ENCODE results near the gene GALM.
"Not testable (repeated sequence)": the region's sequence is repeated elsewhere in the genome, so short reads cannot be mapped to it uniquely, and the experiment has no call there.

Gene GALM

DNA sequence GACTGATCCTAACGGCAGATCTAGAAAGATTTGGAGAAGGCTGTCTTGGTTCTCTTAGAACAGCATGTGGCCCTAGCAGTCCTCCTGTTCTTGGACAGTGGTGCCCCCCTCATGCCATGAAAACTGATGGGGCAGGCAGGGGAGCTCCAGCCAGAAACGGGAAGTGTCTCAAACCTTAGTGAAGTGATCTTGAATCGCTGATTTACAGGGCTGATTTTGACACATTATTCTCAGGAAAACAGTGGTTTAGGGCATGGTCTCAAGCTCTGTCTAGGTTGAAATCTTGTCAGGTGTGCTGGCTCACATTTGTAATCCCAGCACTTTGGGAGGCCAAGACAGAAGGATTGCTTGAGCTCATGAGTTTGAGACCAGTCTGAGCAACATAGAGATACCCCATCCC, 47.4 kb downstream of the GALM start:
- no peak for DNase-seq

DNA sequence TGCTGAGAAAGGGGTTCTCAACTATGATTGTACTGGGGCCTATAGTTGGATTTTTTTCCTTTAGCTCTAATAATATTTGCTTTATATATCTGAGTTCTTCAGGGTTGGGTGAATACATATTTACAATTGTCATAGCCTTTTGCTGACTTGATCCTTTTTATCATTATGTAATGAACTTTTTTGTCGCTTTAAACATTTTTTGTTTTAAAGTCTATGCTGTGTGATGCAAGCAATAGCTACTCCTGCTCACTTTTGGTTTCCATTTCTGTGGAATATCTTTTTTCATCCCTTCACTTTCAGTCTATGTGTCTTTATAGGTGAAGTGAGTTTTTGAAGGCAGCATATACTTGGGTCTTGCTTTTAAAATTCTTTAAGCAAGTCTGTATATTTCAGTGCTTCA, 49.0 kb downstream of the GALM start:
- not testable (repeated sequence) for DNase-seq

DNA sequence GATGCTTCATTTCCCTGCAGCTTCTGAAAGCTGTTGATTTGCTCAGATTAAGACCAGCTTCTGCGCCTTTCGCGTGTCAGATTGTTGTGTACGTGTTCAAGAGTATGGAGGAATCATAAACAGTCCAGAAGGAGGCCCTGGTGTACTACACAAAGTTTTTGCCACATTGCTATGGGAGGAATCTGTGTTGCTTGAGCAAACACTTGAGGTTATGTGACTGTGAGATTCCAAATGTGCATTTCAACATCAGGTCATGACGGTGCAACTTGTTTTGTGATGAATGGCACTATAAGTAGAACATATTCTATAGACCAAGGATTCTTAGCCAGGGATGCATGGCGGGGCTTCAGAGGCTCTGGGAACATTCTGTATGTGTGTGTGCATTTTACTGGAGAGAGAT, 50.3 kb downstream of the GALM start:
- no peak for DNase-seq

DNA sequence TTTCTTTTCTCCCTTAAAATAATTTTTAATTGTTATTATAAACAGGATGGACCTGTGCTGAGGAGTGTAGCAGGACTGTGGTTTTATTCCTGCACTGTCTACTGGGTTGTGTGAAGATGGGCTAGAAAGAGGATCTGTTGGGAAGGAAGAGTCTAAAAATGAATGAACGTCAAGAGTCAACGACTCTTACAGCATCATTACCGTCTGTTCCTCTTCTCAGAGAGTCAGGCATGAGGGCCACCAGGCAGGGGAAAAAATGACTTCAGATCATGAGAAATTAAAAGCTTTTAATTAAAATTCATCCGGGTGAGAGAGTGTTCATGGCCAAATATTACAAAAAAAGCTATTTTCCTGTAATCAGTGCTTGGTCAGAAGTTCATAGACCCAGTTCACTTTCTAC, 52.7 kb downstream of the GALM start:
- no peak for DNase-seq

DNA sequence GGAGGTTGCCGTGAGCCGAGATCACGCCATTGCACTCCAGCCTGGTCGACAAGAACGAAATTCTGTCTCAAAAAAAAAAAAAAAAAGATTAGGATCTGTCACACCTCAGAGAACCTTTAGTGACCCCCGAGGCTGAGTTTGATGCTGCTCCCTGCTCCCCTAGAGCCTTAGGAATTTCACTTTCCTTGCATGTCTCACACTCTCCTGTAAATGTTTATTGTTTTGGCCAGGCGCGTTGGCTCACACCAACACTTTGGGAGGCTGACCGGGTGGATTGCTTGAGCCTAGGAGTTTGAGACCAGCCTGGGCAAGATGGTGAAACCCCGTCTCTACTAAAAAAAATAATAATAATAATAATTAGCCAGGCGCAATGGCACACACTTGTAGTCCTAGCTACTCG, 53.8 kb downstream of the GALM start:
- DNase-seq, result no peak

DNA sequence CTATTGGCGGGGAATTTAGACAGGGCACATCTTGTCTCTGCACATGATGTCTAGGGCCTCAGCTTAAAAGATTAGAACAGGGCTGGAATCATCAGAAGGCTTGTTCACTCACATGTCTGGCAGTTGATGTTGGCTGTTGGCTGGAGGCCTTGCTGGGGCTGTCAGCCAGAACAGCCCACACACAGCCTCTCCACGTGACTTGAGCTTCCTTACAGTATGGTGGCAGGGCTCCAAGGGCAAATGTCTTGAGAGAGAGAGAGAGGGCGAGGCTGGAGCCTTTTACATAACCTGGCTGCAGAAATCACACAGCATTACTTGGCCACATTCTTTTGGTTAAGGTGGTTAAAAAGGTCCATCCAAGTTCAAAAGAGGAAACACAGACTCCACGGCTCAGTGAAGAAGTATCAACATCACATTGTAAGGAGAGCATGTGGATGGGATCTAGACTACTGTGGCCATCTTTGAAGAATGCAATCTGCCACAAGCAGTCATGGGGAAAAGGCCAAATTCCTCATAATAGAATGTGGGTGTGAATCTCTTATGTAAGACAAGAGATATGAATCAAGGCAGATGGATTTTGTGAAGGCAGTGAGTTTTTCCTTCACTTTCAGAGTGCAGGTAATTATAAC, 54.8 kb downstream of the GALM start:
- DNase-seq, result peak; percentile 2

DNA sequence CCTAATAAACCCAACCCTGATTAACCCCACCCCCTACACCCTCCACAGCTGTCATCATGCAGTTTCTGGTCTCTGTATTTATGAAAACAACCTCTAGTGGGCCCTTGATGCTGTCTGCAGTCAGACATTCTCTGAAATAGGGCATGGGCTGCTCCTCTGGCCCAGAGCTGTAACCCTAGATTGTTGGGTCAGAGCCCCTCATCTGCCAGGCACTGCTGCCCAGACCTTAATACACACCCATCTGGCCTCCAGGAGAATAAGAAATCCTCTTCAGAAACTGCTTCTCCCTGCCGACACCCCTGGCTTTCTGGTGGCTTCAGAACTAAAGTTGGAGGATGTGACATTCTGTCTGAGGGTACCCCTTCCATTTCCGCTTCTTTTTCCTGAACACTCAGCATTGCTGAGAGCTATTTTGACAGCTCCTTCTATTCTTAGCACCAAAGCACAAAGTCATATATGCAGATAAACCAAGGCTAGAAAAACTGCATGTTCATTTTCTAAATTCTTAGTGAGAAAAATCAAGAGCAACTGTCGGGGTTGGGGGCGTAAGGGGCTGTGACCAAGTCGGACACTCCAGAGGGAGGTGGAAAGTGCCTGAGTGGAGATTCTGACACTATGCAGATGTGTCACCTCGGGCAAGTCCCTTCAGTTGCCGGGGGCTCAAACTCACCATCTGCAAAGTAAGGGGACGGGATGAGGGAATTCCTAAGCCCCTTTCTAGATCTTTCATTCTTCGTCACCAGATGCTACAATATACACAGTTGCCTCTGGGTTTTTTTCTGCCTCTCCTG, 56.6 kb downstream of the GALM start:
- no peak for DNase-seq

DNA sequence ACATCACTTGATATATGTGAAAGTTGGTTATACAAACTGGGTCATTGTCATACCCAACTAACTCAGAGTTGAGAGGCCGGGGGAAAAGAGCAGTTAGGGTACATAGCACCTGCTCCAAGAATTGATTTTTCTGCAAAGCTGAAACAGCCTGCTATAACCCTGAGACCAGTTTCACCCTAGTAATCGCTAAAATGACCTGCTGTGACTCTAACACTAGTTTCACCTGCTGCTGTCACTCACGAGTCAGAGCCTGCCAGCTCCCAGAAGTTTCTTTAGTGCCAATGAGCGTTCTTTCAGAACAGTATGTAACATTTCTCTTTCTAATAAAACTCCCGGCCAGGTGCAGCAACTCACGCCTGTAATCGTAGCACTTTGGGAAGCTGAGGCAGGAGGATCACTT, 57.3 kb downstream of the GALM start:
- DNase-seq, result no peak

DNA sequence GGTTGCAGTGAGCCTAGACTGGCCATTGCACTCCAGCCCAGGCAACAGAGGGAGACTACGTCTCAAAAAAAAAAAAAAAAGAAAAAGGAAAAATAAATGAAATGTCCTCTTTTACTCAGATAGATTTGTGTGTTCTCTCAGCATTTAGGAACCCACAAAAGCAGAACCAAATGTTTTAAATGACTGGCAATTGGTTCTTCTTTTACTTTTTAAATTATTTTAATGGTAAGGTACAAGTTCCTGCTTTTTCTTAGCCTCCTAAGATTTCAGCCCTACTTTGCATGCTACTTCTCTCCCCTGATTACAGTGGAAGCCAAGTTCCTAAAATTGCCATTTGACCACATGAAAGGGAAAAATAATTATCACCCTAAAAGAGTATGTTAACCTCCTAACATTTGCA, 61.7 kb downstream of the GALM start:
- DNase-seq, result no peak

DNA sequence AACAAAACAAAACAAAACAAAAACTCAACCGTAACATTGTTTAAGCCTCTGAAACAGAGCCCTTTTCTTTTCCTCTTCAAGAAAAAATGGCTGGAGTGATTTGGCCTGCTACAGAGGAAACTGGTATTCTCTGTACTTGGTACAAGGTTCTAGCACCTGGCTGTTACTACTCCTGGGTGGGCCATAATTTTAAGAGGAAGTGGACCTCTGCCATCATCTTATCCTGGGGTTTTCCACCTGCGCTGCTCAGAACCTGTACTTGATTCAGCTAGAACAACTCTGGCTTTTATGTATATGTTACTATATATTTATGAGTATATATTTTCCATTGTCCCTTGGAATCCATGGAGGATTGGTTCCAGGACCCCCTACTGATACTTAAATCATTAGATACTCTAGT, 62.8 kb downstream of the GALM start:
- no peak for DNase-seq

DNA sequence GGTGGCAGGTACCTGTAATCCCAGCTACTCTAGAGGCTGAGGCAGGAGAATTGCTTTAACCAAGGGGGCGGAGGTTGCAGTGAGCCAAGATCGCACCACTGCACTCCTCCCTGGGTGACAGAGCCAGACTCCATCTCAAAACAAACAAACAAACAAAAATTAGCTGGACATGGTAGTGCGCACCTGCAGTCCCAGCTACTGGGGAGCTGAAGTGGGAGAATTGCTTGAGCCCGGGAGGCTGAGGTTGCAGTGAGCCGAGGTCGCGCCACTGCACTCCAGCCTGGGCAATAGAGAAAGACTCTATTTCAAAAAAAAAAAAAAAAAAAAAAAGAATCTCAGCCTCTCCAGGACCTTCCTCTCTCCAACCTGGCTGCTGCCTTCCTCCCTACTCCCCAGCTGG, 65.2 kb downstream of the GALM start:
- no peak for DNase-seq

DNA sequence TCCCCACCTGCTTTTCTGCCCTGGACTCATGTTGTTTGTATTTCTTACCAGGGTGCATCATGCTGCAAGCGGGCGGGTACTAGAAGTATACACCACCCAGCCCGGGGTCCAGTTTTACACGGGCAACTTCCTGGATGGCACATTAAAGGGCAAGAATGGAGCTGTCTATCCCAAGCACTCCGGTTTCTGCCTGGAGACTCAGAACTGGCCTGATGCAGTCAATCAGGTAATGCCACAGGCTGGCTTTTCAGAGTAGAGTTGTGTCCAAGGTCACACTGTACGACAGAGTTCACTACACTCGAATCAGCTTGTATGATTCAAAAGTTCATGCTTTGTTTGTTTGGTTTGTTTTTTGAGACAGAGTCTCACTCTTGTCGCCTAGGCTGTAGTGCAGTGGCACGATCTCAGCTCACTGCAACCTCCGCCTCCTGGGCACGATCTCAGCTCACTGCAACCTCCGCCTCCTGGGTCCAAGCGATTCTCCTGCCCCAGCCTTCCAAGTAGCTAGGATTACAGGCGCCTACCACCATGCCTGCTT, 65.8 kb downstream of the GALM start:
- no peak for DNase-seq

DNA sequence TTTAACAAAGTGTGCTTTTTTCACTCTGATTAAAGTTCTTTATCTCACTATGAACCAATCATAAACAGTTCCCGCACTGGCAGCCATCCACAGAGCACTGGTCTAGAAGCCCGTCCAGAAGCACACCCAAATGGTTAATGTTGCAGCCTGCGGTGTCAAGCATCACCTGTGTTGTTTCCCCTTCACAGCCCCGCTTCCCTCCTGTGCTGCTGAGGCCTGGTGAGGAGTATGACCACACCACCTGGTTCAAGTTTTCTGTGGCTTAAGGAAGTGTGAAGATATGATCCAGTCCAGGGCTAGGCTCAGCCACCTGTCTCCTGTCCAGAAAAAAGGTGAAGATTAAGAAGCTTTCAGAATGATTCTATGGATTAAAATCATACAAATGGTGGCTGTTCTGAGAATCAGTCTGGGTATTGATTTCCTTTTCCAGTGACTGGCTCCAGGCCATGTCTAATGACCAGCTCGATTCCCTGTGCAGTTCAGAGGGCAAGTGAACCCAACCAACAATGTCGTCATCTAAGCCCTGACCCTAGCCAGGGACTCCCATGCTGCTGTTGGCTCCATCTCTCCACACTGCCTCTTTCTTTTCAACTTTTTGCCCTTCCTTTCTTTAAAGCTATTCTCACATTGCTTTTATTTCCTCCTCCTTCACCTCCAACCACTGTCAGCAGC, 67.5 kb downstream of the GALM start:
- no peak for DNase-seq

DNA sequence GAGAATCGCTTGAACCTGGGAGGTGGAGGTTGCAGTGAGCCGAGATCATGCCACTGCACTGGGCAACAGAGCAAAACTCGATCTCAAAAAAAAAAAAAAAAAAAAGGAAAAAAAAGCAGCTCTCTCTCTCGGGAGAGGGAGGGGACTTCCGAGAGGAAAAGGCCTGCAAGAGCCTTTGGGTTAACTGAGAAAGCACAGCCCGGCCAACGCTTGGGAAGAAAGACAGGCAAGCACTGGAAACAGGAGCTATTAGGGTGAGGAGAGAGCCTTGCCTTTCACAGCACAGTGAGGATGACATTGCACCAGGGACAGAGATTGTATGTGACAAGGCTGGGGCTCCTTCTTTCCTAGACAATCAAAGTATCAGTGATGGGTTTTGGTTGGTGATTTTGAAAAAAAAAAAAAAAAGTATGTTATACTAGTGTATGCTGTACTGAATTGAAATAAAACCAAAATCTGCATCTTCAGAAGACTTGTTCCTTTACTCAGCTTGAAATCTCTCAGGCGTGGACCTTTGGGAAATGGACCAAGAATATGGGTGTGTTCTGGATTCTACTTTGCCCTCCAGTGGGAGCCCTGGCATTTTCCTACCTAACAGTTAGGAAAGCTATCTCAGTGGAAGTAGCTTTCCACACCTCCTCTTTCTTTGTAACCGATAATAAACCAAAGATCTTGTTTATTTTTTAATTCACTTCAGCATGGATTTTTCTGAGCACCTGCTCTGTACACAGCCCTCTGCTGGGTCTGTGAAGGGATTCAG, 68.6 kb downstream of the GALM start:
- DNase-seq, result no peak

DNA sequence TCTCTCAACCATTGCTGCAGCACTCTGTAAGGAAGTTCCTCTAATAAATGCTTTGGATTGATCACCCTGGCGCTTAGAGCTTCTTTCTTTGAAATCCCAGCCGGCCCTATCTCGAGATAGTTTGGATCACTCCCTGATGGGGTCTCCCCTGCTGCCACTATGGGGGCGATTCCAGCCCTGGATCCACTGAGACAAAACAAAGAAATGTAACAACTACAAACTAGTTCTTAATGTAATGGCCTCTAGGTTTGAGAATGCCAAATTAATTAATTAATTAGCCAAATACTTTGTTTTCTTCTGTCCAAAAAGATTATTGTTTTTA, 70.0 kb downstream of the GALM start:
- DNase-seq, result no peak

DNA sequence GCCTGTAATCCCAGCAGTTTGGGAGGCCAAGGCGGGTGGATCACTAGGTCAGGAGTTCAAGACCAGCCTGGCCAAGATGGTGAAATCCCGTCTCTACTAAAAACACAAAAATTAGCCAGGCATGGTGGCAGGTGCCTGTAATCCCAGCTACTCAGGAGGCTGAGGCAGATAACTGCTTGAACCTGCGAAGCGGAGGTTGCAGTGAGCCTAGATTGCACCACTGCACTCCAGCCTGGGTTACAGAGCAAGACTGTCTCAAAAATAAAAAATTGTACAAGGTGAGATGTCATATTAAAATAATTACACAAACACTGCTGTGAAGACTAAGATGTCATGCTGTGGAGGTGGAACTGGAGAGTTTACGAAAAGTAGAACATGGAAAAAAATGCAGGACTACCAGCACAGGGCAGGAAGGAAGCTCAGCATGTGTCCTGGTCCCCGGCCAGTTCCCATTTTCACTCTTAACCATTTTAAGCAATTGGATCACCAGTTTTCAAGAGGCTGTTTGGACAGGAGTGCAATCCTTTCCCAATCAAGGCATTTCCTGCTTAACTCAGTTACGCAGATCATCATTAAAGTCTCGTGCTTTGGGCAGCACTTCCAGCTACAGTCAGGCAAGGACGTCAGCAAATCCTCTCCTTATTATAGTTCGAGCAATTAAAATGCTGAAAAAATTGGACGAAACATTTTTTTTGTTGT, 71.2 kb downstream of the GALM start:
- DNase-seq, result not testable (repeated sequence)

DNA sequence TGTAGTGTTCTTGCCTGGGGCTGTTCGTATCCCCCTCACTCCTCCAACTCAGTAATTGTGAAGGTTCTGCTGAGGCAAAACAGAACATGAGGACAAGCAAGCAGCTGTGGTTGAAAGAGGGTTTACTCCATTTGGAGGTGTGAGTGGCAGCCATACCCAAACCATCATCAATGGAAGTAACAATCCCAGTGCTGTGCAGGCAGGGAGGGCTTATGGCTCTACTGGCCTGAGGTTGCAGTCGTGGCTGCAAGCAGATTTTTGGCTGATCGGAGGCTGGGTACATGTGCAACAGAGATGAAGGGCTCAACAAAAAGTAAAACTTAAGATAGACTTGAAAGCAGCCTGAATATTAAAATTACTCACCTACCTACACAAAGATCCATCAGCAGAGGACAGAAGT, 72.0 kb downstream of the GALM start:
- DNase-seq, result no peak

DNA sequence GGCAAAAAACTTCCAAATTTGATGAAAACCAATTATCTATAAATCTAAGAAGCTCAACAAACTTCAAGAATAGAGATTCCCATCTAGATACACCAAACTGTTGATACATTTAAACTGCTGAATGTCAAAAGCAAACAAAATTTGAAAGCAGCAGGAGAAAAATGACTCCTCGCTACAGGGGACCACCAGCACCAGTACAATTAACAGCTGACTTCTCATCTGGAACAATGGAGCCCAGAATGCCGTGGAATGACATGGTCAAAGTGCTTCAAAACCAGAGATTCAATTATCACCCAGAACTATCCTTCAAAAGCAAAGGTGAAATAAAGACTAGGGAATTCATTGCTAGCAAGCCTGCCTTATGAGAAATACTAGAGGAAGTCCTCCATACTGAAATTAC, 73.6 kb downstream of the GALM start:
- DNase-seq, result no peak

DNA sequence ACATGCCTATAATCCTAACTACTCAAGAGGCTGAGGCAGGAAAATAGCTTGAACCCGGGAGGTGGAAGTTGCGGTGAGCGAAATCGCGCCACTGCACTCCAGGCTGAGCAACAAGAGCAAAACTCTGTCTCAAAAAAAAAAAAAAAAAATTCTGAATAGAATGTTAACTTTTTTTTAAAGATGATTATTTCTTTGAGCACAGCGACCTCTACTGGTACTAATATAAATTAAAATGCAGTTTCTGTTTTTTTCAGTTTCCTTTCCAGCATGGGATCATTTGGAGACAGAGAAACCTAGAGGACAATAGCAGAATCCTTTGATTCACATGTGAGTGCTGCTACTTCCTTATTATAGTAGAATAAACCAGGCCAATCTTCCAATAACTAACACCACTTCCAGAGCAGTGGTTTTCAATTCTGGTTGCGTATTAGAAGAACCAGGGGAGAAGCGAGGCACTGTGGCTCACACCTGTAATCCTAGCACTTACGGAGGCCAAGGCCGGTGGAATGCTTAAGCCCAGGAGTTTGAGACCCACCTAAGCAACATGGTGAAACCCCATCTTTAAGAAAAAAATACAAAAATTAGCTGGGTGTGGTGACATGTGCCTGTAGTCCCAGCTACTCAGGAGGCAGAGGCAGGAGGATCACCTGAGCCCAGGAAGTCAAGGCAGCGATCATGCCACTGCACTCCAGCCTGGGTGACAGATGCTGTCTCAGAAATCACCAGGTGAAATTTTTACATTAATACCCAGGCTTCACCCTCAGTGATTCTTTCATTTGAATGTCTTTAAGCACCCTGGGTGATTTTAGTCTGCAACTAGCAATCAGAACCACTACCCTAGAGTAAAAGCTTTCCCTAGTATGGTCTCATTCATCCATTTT, 75.2 kb downstream of the GALM start:
- no peak for DNase-seq

DNA sequence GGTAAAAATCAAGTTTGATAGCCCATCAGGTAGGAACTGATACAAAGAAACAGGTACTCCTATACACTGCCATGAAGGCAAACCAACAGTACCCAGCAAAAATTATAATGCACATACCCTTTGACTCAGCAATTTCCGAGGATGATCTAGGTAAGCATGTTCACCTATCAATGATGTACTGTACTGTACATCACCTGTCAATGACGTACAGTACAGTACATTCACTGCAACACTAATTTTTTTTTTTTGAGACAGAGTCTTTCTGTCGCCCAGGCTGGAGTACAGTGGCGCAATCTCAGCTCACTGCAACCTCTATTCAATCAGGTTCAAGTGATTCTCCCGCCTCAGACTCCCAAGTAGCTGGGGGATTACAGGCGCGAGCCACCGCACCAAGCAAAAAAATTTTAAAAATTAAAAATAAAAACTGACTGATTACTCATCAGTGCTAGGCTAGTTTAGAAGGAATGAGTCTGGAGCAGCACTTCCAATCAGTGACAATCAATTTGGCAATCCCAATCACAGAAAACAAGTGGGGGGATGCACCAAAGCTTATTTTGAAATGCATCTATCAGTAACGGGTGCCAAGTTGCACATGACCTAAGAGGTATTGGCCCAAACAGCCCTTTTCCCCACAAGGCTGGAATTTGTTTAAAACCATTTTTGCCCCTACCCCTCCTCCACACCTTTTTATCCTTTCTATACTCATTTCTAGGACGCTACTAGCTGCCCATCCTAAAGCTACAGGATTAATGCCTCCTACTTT, 77.1 kb downstream of the GALM start:
- DNase-seq, result no peak
